HG03442 (cell line): Measurements from ENCODE around the gene RPS6KB2.

Source experiments
- ATAC-seq: cut with Tn5 transposase; IDR thresholded peaks from one replicate; pipeline ENCODE4 v1.9.1; 2021; ENCODE audit warnings: mild to moderate bottlenecking, moderate library complexity; ENCODE audit not compliant: unreplicated experiment

The RPS6KB2 gene

DNA sequence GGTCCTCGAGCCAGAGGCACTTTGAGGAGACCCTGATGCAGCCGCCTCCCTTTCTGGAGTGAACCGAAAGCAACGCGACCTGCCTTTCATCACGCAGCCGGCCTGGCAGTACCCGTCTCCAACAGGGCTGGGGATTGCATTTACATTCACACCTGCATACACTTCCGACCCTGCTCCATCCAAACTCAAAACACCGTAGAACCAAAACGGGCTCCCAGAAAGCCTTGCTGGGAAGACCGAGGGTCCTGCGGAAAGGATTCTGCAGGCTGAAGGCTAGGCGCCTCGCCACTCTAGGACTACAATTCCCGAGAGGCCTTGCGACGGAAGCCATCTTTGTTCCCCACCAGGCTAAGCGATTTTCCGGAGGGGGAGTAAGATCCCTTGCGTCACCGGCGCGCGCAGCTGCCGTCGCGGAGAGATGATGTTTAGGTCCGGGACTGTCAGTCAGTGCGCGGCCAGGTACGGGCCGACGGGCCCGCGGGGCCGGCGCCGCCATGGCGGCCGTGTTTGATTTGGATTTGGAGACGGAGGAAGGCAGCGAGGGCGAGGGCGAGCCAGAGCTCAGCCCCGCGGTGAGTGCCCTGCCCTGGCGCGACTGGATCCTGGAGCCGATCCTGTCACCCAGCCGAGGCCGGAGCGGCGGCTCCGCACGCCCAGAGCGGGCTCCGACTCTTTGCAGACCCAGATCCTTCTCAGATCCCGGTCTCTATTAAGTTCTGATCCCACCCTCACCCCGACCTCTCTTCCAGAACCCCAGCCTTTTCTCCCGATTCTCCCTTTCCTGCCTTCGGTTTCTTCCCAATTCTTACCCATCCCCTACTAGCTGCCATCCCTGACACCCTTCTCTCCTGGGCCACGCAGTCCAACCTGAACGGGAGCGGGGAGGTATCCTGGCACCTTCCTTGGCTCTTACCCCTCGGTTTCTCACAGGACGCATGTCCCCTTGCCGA, at the start of gene RPS6KB2:
TSS of gene RPS6KB2 (plus strand) at position 443 of the 950 bp plus-strand sequence. CDS start at position 495, 52 bp downstream.
- ATAC-seq = peak; percentile 84

DNA sequence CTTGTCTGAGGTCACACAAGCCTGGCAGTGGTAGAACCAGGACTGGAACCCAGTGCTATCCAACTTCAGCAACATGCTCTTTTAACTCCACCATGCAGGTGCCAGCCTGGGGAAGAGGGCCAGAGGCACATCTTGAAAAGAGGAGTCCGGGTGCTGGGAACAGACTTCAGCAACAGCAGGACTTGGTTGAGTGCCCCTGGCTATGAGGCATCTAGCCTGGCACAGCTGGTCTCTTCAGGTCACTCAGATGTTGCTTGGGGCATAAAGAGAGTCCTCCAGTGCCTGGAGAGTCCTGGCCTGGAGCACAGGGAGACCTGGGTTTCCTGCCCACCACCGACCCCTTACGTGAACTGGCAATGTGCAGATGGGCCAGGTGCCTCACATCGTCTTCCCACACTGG, 49.8 kb upstream of the RPS6KB2 start:
- no peak for ATAC-seq

DNA sequence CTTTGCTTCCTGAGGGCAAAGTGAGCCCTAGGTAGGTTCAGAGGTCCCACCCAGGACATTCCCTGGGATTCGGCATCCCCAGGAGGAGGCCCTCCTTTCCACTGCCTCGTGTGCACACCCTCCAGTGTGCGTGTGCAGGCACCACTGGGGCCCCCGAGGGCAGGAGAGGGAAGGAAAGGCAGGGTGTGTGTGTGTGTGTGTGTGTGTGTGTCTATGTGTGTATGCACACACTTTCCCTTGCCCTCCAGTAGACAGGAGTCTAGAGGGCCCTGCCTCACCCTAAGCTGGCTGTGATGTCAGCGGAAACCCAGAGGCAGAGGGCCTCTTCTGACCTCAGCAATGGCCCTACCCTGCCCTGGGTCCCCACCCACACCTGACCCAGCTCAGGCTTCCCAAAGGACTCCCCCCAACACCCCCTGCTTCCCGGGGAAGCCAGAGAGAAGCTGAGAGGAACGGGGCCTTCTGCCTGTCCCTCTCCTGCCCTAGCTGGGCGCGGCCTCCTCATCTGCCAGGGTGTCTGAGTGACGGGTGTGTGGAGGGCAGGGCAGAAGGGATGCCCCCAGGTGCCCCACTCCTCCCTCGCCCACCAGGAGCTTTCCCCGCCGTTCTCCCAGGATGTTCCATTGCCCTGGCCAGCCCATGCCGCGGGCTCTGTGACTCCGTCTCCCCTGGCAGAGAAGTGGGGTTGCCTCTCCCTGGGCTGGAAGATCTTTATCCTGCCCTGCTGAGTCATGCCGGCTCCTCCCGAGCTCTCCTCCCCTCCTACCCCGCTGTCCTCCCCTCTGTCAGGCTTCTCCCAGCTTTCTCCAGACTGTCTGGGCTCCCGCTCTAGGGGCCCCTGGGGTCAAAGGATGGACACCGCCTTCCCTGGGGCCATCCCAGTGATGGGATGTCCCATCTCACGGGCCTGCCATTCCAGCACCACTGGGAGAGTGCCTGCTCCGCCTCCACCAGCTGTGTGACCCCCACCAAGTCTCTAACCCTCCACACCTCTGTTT, 48.9 kb upstream of the RPS6KB2 start:
- no peak for ATAC-seq

DNA sequence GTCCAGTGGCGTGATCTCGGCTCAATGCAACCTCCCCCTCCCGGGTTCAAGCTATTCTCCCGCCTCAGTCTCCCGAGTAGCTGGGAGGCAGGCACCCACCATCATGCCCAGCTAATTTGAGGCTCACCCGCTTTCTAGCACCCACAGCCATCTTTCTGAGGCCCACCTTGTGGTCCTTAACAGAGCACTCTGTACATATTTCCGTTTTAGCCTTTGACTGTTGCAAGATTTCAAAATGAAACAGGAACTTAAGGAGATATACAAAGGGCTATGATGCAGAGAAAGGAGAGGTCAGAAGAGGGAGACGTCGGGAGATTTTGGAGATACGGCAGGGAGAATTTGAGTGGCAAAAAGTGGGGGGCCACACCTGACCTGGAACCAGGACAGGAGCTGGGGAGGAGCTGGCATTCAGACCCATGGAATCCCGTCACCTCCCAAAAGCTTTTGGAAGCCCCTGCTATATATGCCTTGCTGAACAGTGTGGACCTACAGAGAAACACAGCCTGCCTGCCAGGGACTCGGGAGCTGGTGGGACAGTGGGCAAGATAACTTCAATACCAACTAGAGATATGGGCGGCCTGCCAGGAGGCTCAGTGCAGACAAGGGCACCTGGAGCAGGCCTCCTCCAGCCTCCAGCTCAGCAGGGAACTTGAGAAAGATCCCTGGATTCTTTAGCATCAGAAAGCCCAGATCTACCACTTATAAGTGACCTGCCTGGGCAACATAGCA, 46.9 kb upstream of the RPS6KB2 start:
- no peak for ATAC-seq

DNA sequence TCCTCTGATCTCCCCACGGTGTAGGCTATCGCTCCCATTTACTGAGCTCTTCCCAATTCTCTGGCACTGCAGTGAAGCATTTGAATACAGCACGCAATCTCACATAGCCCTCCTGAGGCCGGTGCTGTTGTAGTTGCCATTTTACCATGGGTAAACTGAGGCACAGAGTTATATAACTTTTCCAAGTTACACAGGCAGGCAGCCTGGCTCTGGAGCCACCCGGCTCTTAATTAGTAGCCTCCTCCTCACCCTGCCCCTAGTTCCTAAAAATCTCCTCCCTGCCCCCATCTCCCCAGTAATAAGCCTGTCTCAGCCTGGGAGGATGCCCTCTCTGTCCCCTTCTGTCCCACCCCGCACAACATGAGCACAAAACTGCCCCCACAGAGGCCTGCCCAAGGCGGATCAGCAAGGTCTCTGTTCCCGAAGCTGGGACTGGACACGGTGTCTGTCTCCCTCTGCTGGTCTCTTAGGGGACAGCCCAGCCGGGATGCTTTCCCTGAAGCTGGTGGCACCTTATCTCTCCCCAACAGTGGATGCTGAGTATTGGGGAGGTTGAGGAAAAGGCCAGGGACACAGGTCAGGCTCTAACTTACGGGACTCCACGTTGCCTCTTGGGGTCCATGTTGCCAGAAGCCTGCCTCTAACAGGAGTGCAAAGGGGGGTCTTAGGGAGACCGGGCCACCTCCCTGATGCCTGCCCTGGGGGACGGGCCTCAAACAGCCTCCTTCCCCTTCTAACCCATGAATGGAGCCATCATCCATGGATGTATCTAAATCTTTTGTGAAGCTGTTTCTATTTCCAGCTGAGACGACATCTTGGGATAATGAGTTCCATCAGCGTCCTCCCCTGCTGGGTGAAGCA, 45.8 kb upstream of the RPS6KB2 start:
- no peak for ATAC-seq

DNA sequence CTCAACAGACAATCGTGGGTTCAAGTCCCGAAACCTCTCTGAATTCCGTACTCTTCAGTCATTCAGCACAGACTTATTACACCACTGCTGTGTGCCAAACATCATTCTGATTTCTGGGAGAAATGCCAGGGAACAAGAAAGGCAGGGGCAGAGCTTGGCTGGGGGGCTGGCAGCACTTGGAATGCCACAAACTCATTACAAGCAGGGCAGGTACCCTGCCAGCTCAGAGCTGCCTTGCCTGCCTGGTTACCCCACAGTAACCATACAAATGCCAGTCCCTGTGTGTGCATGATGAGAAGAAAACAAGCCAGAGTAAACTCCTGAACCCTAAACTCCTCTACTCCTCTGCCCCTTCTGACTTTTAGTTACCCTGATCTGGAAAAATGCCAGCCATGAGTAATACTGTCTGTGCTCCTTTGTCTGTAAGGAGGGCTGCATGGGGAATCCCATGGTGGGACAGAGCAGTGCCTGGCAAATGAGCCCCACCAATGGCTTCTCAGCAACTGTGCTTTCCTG, 43.4 kb upstream of the RPS6KB2 start:
- ATAC-seq = no peak

DNA sequence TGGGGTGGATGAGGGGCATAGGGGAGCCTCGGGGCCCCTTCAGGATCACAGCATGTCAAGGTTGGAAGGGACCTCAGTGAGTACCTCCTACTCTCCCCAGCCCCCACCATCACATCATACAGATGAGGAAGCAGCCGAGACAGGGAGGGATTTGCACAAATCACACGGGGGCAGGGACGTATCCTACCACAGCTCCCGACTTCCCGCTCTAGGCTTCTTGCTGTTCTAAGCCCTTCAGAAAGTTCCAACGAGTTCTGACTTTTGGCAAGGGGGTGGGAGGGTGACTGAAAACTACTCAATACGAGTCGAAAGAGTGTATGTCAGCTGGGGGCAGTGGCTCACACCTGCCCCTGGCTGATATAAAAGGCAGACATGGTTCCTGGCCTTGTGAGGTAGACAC, 41.2 kb upstream of the RPS6KB2 start:
- no peak for ATAC-seq

DNA sequence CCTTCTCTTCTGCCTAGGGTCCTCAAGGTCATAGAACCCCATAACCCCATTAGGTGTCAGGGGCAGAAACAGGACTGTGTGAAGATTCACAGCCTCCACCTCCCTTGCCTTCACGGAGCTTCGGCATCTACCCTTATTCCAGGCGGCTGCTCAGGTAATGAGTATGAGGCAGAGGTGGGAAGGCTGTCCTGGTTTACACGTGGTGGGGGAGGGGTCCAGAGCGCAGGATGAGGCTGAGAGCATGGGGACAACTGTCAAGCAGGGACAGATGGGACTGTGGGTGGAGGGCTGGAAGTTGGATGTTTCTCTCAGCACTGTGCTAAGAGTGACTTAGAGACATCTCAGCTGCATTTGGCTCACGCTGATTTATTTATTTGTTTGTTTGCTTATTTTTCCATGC, 40.8 kb upstream of the RPS6KB2 start:
- ATAC-seq = no peak

DNA sequence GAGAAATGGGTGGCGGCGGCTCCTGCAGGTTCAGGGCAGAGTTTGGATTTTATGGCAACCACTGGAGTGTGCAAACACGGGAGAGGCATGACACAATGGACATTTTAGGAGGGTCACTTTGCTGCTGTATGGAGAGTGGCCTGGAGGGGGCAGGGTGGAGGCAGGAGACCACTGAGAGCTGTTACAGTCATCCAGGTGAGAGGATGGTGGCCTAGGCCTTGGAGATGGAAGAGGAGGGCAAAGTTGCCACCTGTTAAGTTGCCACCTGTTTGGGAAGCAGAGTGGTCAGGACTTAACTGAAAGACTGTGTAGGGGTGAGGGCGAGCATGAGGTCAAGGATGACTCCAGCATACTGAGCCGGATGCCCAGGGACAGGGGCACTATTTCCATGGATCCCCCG, 38.8 kb upstream of the RPS6KB2 start:
- ATAC-seq = no peak

DNA sequence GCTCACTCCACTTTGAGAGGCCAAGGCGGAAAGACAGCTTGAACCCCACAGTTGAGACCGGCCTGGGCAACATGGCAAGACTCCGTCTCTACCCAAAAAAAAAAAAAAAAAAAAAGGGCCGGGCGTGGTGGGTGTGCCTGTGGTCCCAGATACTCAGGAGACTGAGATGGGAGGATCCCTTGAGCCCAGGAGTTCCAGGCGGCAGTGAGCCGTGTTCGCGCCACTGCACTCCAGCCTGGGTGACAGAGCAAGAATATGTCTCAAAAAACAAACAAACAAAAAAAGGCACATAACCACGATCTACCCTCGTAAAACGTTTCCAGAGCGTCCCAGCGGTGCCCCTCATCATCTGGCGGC, 37.4 kb upstream of the RPS6KB2 start:
- ATAC-seq = no peak

DNA sequence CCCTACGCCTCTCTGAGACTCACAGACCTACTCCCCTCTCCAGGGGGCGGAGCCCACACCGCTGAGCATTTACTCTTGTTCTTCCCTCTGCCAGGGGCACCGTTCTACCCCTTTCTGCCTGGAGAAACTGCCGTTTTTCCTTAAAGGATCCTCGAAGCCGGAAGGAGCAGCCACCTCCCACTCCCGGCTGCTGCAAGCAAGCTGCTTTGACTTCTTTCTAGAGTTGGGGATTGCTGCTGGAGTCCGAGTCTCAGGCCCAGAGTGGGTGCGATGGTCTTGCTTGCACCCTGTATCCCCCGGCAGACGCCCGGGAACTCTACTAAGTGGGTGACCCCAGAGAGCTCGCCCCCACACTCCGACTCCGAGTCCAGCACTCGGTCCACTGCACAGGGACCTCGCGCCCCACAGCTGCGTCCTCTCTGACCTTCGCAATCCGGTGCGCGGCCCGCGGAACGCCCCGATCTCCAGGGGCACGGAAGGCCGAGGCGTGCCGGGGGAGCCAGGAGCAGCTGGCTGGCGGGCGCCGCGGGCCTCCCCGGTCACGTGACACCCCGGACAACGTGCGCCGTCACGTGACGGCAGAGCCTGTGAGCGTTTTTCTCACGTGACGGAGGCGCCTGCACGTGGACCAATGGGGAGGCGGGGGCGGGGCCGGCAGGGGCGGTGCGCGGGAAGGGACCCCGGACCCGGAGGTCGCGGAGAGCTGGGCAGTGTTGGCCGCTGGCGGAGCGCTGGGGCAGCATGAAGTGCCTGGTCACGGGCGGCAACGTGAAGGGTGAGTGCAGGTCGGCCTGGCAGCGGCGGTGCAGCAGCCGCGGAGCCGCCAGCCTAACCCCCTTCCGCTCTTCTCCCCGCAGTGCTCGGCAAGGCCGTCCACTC, 36.8 kb upstream of the RPS6KB2 start, which contains the start of gene RAD9A:
TSS of gene RAD9A (plus strand) at position 683 of the 879 bp plus-strand sequence. CDS start at position 742, 59 bp downstream.
- ATAC-seq = peak; percentile 59

DNA sequence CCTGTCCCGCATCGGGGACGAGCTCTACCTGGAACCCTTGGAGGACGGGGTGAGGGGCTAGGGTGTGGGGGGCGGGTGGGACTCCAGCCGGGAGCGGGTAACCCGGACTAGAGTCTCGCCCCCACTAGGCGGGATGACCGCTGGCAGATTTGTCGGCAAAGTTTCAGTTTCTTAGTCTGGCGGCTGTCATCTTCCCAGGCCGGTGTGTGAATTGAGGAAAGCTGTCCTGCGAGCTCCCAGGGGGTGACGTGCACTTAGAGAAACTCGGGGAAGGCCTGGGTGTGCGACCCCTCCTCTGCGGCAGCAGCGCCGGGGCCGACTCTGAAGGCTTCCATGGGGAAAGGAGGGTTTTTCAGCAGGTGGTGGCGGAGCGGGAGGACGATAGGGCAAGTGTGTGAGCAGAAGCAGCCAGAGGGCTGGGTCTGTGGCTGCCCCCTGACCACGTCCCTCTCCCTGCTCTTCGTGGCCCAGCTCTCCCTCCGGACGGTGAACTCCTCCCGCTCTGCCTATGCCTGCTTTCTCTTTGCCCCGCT, 36.0 kb upstream of the RPS6KB2 start:
- ATAC-seq = peak; percentile 22

DNA sequence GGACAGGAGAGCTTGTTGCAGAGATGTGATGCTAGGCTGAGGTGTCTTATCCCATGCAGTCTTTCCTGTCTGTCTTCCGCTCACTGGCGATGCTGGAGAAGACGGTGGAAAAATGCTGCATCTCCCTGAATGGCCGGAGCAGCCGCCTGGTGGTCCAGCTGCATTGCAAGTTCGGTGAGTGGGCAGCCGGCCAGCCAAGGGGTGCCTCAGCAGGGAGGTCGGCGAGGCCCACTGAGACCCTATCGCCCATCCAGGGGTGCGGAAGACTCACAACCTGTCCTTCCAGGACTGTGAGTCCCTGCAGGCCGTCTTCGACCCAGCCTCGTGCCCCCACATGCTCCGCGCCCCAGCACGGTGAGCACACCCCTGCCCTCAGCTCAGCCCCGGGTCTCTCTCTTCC, 34.9 kb upstream of the RPS6KB2 start:
- ATAC-seq = no peak

DNA sequence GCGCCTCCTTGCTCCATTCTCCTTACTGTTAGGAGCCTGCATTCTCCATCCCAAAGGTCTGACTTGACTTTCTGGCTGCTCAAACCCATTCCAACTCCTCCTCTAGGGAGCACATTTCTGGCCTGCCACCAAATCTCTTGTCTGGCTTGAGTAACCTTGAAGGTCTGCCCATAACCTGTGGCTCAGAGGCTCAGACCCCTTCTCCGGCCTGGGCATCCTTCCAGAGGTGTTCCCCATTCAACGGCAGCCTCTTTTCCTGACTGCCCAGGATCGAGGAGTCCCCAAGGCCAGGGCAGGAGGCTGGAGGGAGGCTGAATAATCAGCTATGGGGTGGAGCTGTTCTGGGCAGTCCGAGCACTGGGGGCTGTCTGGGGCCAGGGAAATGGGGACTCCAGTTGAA, 34.3 kb upstream of the RPS6KB2 start:
- ATAC-seq = no peak

DNA sequence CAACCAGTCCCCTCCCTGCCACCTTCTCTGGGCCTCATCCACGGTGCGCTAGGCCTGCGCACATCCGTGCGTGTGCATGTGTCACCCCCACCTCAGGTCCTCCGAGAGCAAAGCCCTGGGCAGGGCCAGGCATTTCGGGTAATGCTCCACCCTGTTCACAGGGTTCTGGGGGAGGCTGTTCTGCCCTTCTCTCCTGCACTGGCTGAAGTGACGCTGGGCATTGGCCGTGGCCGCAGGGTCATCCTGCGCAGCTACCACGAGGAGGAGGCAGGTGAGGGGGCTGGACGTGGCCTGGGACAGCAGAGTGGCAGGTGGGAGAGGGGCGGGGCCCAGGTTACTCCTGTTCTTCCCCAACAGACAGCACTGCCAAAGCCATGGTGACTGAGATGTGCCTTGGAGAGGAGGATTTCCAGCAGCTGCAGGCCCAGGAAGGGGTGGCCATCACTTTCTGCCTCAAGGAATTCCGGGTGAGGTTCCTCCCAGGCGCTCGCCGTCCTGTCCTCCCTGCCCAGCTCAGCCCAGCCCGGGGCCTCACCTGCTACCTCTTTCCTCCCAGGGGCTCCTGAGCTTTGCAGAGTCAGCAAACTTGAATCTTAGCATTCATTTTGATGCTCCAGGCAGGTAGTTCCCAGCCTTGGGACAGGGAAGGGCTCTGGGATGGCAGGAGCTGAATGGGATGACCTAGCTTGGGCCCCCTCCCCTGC, 32.6 kb upstream of the RPS6KB2 start:
- no peak for ATAC-seq

DNA sequence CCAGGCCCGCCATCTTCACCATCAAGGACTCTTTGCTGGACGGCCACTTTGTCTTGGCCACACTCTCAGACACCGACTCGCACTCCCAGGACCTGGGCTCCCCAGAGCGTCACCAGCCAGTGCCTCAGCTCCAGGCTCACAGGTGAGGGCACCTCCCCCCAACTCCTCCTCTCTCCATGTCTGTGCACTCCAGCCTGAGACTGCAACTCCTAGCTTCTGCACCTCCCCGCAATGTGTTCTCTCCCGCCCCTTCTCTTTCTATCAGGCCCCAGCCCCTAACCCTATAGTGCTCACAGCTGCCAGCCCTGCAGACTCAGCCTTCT, 32.1 kb upstream of the RPS6KB2 start:
- ATAC-seq = no peak

DNA sequence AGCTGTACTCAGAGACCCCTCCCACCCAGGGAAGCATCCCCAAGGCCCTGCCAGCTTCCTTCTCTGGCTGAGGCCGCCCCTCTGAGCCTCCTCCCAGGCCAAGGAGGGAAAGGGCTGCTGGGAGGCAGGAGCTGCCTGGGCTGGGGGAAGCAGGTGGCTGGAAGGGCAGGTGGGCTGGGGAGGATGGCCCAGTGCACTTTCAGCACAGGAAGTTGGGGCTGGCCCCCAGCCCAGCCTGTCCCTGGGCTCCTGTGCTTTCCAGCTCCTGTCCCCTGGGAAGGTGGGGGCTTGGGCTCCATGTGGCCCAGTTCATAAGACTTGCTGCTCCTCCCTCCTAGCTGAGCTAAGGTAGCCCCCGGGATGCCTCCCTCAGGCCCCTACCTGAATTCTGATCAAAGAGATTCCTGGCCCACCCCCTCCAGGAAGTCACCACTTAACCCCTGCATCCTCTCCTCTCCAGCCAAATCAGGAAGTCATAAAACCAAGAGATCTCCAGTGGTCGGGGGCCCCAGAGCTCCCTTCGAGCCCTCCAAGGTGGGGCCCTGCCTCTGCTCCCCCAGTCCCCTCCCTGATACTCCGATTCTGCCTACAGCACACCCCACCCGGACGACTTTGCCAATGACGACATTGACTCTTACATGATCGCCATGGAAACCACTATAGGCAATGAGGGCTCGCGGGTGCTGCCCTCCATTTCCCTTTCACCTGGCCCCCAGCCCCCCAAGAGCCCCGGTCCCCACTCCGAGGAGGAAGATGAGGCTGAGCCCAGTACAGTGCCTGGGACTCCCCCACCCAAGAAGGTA, 31.5 kb upstream of the RPS6KB2 start:
- no peak for ATAC-seq
